ENCODE data around the gene UQCC5. TPM values are rescaled to one million over a fixed set of nuclear protein-coding genes. Genes with fewer than 3 reads are reported as not detected.

Gene UQCC5
- total RNA-seq, 1 experiment from 2014 or later, result 45.8 TPM

- Histone ChIP-seq H3K9ac (ENCODE audit: extremely low read depth, insufficient read length, low read length) (no peak overlapping the region), H2AFZ (ENCODE audit: low read length) (no peak overlapping the region), H3K23me2 (ENCODE audit: insufficient read length, low read depth, low read length, poor library complexity, severe bottlenecking) (no peaks in the 10 kb centered on the region), H4K91ac (ENCODE audit: insufficient read length, low read depth, low read length) (no peak overlapping the region), H3K14ac (ENCODE audit: insufficient read depth, low read length) (no peak overlapping the region), H3K27me3 (ENCODE audit: insufficient read depth, low read length) (no peaks in the 10 kb centered on the region), H3K4ac (ENCODE audit: low read depth, low read length) (no peak overlapping the region), H2BK15ac (ENCODE audit: low read depth, low read length) (no peak overlapping the region), H2BK12ac (ENCODE audit: insufficient read length, low read depth, low read length) (no peak overlapping the region), H3K79me1 (ENCODE audit: insufficient read depth, low read depth, low read length, poor library complexity, severe bottlenecking) (no peaks in the 10 kb centered on the region), H3K79me2 (ENCODE audit: insufficient read depth, low read length) (no peaks in the 10 kb centered on the region), H2BK5ac (ENCODE audit: insufficient read length, low read length) (no peak overlapping the region), H3K9me3 (ENCODE audit: control insufficient read depth, low read depth, low read length) (no peaks in the 10 kb centered on the region), H3K4me1 (ENCODE audit: insufficient read depth, low read length) (no peaks in the 10 kb centered on the region), H3K4me2 (ENCODE audit: insufficient read depth, insufficient read length, low read length) (no peak overlapping the region), H2BK20ac (ENCODE audit: low read depth, low read length, poor library complexity, severe bottlenecking) (no peak overlapping the region), H4K5ac (ENCODE audit: insufficient read length, low read depth, low read length) (no peak overlapping the region), H3K18ac (ENCODE audit: insufficient read length, low read depth, low read length) (no peak overlapping the region), H3T11ph (ENCODE audit: low read length) (no peak overlapping the region), H4K8ac (replicated peaks; ENCODE audit: insufficient read length, low read depth, low read length) (no peak overlapping the region), H2BK120ac (ENCODE audit: low read depth, low read length, poor library complexity, severe bottlenecking) (no peak overlapping the region), H4K20me1 (ENCODE audit: control insufficient read depth, insufficient read depth, insufficient read length) (peaks cover 6% of the 10 kb centered on the region), H3K56ac (ENCODE audit: insufficient read length, low read depth, low read length) (no peak overlapping the region), H3K27ac (ENCODE audit: insufficient read length, low read depth, low read length) (no peak overlapping the region), H2AK5ac (ENCODE audit: insufficient read length, low read length) (no peak overlapping the region), H3K23ac (ENCODE audit: insufficient read length, low read depth, low read length) (no peak overlapping the region)
- WGBS (ENCODE audit: extremely low coverage, insufficient read length, low lambda C conversion rate), result no CpG with 5 or more reads among the region's 11 CpGs
- no peaks in the 10 kb centered on the region for H3K36me3 Mint-ChIP-seq (ENCODE audit: insufficient read depth in 1 of 3, low read depth in 3 of 3)
- no peak for TF ChIP-seq CTCF (conservative IDR thresholded peaks at IDR 0.05)
- H3K27ac Mint-ChIP-seq, result no peak overlapping the region
- peaks cover 7 to 9% of the 10 kb centered on the region in 2 experiments for H3K4me1 Mint-ChIP-seq
- no peaks in the 10 kb centered on the region; a peak in 1 of 5 replicates for H3K9me3 Mint-ChIP-seq
- no peak overlapping the region for H3K4me3 Mint-ChIP-seq
- H3K27me3 Mint-ChIP-seq (ENCODE audit: low read depth), result peaks cover 4% of the 10 kb centered on the region
- DNase-seq, result no peak
Observed at GRCh38 chr3:52514576-52514975, 21.8 kb upstream of the UQCC5 start.

All from H9 (cell line).